Right hindlimb (tissue), 1 donor: ENCODE data around the gene DUSP28.
A peak's percentile ranks its signal among the peaks of the same experiment; 100 is the strongest.
"Not testable (repeated sequence)": the region's sequence is repeated elsewhere in the genome, so short reads cannot be mapped to it uniquely, and the experiment has no call there.

Source experiments
- DNase-seq: peaks from one replicate; pipeline ENCODE4 v3.0.0-alpha.2; 2018

DUSP28 gene

DNA sequence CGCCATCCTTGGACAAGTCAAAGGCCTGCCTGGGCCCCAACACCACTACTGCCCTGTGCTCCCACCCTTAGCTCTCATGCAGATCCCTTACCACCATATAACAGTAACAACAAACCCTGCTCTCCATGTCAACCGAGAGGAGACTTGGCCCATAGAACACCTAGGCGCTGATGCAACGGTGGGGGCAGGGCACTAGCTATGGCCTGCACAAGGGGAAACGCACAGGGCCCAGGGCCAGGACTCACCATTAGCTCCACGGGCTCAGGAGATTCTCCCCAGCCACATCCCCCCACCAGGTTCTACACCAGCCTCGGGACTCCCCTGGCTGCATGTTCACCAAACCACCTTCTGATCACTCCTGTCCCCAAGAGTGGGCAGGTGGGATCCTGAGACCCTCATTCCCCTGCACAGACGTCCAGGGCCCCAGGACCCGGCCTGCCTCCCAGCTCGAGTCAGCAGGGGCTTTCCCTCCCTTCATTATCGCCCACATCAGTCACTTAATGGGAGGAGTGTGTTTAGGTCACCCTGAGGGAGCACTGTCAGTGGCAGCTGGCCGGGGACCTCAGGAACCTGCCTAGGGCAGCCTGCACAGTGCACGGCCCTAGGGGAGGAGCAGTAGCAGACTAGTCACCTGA, 31.6 kb upstream of the DUSP28 start:
- no peak for DNase-seq

DNA sequence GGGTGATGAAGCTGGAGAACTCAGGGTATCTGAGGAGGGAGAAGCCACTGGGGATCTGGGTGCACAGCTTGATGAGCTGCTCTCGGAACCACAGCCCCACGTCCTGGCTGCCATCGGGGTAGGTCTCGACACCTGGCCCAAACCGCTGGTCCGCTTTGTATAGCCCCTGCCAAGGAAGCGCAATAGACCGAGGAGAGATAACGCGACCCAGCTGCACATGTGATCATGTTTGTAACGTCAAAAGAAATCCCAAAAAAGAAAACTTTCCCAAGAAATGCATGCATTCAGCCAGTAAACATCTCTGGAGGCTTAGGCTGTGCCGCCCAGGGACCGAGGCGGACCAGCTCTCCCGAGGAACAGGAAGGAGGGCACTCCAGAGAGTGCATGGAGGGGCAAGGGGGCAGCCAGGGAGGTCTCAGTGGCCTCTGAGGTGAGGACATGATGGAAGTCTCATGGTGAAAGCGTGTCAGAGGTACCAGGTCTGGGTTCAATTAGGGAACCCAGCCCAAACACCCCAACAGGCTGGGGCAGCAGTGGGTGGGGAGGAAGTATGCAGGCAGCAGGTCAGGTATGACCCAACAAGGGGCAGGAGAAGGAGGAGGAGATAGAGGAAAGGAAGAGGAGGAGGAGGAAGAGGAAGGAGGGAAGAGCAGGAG, 30.7 kb upstream of the DUSP28 start:
- DNase-seq: no peak

DNA sequence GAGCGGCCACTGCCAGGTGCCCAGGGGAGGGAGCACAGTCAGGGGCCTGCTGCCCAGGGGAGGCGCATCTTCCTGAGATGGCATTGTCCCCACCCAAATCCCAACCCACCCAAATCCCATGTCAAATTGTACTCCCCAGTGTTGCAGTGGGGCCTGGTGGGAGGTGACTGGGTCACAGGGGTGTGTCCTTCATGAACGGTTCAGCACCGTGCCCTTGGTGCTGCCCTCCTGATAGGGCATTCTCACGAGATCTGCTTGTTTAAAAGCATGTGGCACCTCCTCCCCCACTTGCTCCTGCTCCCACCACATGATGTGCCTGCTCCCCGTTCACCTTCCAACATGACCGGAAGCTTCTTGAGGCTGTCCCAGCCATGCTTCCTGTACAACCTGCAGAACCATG, 30.0 kb upstream of the DUSP28 start:
- DNase-seq: no peak

GRCh38 chr2:240531038-240531437, 29.1 kb upstream of the DUSP28 start:
- DNase-seq: no peak

- DNase-seq: no peak
These were observed 28.0 kb upstream of the DUSP28 start for GRCh38 chr2:240532031-240532775.

GRCh38 chr2:240538031-240538780, 22.0 kb upstream of the DUSP28 start:
- DNase-seq: no peak

DNA sequence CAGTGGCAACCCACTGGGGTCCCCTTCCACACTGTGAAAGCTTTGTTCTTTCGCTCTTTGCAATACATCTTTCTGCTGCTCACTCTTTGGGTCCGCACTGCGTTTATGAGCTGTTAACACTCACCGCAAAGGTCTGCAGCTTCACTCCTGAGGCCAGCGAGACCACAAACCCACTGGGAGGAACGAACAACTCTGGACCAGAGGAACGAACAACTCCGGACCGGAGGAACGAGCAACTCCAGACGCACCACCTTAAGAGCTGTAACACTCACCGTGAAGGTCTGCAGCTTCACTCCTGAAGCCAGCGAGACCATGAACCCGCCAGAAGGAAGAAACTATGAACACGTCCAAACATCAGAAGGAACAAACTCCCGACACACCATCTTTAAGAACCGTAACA, 21.1 kb upstream of the DUSP28 start:
- DNase-seq: not testable (repeated sequence)

GRCh38 chr2:240539906-240540305, 20.3 kb upstream of the DUSP28 start:
- DNase-seq: no peak

DNA sequence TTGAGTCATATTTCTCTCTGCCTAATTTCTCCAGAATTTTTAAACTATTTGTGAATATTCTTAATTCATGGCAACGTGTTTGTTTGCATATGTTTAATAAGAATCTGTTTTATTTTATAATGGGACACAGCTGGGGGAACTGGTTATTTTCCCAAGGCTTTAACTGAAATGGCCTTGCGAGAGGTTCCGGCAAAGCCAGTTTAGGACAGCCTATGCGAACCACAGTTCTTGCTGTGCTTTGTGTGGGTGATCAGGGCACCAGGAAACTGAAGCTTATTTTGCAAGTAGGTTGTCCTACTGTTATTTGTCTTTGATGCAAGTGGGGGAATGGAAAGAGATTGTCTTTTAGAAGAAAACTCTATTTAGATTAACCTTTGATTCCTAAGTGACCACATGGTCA, 8.9 kb upstream of the DUSP28 start:
- no peak for DNase-seq

- DNase-seq: no peak
These were observed 8.3 kb upstream of the DUSP28 start for GRCh38 chr2:240551811-240552210.

DNA sequence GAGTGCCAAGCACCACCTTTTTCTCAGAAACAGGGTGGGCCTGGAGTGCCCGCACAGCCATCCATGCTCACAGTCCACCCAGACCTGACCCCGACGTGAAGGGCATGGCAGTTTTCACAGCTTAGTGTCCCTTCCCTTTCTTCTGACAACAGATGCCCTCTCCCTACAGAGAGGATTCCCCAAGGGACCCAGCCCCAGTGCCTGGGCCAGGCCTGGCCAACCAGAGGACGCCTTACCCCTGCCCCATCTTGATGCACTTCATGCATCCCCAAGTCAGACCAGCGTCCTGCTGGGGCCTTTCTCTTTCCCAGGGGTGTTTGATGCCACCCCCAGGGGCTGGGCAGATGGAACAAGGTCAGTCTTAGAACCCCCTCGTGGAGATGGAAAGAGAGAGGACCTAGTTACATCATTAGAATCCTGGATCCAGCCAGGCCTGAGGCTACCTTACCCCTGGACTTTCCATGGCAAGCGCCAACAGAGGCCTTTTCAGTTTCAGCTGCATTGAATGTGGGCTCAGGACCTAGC, 6.1 kb upstream of the DUSP28 start:
- DNase-seq: no peak

GRCh38 chr2:240554767-240555493, 5.2 kb upstream of the DUSP28 start:
- no peak for DNase-seq

- DNase-seq: no peak
These were observed 4.5 kb upstream of the DUSP28 start for GRCh38 chr2:240555541-240556250.

- peak; percentile 57 for DNase-seq
These were observed 3.5 kb upstream of the DUSP28 start for GRCh38 chr2:240556553-240557100.

DNA sequence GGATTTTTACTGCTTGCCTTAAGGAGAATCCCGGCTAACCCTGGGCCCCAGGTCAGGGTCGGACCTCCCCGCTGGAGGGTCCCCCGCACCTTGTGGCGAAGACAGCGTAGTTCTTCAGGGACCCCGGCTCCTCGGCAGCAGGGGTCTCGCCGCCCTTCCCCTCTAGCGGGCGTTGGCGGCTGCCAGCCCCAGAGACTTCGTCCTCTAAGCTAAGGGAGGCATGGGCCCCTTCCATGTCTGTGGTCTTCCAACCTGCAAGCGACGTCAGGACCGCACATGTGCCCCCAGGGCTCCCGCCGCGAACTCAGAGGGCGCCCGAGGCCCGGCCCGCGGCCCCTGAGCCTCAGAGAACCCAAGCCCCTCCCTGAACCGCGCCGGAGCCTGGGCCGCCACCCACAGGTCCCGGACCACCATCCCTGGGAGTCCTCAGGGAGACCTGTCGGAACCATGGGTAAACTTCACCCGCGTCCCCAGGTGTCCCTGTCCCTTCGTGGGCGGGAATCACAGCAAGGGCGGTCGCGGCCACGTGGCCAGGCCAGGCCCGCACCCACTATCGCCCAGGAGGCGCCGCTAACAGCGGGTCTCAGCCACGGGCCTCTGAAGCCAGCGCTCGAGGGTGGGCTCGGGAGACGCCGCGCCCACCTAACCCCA, 2.9 kb upstream of the DUSP28 start:
- DNase-seq: no peak

DNA sequence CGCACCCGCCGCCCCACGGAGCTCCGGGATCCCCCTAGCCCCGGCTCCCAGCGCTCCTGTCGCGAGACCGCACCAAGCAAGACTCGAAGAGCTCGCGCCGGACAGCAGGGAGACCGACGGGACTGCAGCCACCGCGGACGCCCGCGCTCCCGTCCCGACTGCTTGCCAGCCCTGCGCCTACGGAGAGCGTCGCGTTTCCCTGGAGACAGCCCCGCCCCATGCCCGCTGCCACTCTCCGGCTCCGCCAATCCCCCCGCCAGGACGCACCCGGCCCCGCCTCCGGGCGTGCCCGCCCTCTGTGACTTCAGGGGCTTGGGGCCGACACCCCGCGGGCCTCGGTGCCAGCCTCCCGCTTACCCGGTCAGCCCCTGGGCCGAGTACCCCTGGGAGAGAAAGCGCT, 2.3 kb upstream of the DUSP28 start, which contains the start of gene ANKMY1:
Gene ANKMY1 (minus strand): TSS at position 181 of the 400 bp plus-strand sequence. CDS start 653 bp downstream, outside the sequence.
- DNase-seq: peak; percentile 79

DNA sequence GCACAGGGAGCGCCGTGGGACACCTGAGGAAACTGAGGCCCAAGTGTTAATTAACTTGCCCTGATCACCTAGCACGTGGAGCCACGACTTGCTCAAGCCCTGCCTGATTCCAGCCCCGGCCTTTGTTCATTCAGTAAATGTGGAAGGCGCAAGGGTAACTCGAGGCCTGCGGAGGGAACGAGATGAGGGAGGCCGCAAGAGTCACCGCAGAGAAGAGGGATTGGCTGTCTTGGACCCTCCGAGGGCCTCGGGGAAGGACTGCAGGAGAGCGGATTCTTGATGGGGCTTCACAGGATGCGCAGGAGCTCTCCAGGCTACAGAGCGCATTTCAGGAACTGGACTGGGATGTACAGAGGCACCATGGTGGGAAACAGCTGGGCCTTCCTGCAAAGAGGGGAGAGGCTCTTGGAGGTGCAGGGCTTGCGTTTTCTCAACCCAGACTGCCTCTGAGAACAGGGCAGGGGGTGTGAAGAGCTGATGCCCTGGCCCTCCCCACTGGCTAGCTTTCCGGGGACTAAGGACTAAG, 1.9 kb upstream of the DUSP28 start:
- DNase-seq: peak; percentile 22

- peak; percentile 22 for DNase-seq
These were observed 871 bp upstream of the DUSP28 start for GRCh38 chr2:240559286-240559685.

DNA sequence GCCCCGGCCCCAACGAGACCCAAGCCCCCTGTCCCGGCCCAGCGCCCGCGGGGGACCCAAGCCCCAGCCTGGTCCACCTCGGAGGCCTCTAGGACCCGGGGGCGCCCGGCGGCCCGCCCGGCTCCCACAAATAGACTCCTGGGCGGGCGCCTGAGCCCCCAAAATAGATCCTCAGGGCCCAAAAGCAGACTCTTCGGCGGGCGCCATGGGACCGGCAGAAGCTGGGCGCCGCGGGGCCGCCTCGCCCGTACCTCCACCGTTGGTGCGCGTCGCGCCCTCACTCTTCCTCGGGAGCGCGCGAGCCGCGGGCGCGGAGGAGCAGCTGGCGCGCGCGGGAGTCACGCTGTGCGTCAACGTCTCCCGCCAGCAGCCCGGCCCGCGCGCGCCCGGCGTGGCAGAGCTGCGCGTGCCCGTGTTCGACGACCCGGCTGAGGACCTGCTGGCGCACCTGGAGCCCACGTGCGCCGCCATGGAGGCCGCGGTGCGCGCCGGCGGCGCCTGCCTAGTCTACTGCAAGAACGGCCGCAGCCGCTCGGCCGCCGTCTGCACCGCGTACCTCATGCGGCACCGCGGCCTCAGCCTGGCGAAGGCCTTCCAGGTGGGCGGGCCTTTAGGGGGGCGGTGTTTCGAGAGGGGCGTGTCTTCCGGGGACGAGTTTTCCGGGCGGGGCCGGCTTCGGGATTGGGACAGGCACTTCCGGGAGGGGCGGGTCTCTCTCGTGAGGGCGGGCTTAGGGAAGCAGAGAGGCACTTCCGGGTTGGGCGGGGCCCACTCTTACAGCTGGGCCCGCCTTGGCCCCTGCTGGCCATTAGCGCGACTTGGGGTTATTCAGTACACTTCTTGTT, 545 bp downstream of the DUSP28 start:
- peak; percentile 100 for DNase-seq
